ENCODE results near the gene NEUROD2. TPM values are rescaled to one million over a fixed set of nuclear protein-coding genes. Genes with fewer than 3 reads are reported as not detected.

The NEUROD2 gene
- total RNA-seq, 2 donors from 2014 or later, result not detected

GRCh38 chr17:39607057-39607850 lies 466 bp downstream of the NEUROD2 start:
- Mint-ChIP-seq H3K36me3 (no peaks in the 10 kb centered on the region), H3K27ac (no peak overlapping the region), H3K4me3 (no peak overlapping the region), H3K27me3 (peaks cover 23 to 27% of the 10 kb centered on the region in 2 donors), H3K9me3 (no peaks in the 10 kb centered on the region), H3K4me1 (ENCODE audit: low read depth in 2 of 2) (peaks cover 0 to 6% of the 10 kb centered on the region in 2 donors)
- ATAC-seq, result no peak
- no peak for DNase-seq (ENCODE audit: low spot score)

GRCh38 chr17:39606434-39607056 lies 1.2 kb downstream of the NEUROD2 start:
- Mint-ChIP-seq H3K27ac (no peak overlapping the region), H3K9me3 (no peaks in the 10 kb centered on the region), H3K4me1 (ENCODE audit: low read depth in 2 of 2) (peaks cover 0 to 6% of the 10 kb centered on the region in 2 donors), H3K4me3 (no peak overlapping the region), H3K27me3 (peaks cover 29 to 33% of the 10 kb centered on the region in 2 donors), H3K36me3 (no peaks in the 10 kb centered on the region)
- ATAC-seq (no peak), DNase-seq (ENCODE audit: low spot score) (no peak)

DNA sequence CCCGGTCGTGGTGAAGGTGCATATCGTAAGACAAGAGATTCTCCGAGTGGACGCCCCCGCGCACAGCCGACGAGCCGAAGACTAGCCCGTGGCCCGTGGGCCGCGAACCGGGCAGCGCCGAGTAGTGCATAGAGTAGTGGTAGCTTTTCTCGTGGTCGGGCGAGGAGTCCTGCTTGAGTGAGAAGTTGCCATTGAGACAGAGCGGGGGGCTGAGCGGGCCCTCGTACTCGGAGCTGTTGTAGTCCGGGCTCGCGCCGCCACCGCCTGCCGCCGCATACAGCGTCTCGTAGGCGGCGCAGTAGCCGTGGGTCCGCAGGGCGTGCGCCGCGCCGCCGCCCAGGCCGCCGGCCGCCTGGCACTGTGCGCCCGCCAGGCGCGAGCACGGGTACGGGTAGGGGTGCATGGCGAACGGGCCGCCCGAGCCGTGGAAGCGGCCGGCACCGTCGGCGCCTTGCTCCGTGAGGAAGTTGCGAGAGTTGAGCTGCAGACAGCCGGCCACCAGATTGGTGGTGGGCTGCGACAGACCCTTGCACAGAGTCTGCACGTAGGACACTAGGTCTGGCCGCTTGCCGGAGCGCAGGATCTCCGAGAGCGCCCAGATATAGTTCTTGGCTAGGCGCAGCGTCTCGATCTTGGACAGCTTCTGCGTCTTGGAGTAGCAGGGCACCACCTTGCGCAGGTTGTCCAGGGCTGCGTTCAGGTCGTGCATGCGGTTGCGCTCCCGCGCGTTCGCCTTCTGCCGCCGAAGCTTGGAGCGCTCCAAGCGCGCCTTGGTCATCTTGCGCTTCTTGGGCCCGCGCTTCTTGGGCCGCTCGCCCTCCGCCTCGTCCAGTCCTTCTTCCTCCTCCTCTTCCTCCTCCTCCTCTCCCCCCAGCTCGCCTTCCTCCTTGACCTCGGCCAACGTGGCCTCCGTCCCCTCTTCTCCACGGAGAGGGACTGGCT lies 2.0 kb downstream of the NEUROD2 start:
- Mint-ChIP-seq H3K9me3 (no peaks in the 10 kb centered on the region), H3K27me3 (peaks cover 31 to 37% of the 10 kb centered on the region in 2 donors), H3K4me1 (ENCODE audit: low read depth in 2 of 2) (peaks cover 0 to 9% of the 10 kb centered on the region in 2 donors), H3K36me3 (no peaks in the 10 kb centered on the region), H3K27ac (no peak overlapping the region), H3K4me3 (no peak overlapping the region)
- peak; percentile 10 to 26 for ATAC-seq
- peak; percentile 38 for DNase-seq (ENCODE audit: low spot score)

- peaks cover 37 to 42% of the 10 kb centered on the region in 2 donors for H3K27me3 Mint-ChIP-seq
- H3K36me3 Mint-ChIP-seq, result no peaks in the 10 kb centered on the region
- peaks cover 0 to 9% of the 10 kb centered on the region in 2 donors for H3K4me1 Mint-ChIP-seq (ENCODE audit: low read depth in 2 of 2)
- ATAC-seq (no peak), DNase-seq (ENCODE audit: low spot score) (peak; percentile 57)
- no peak overlapping the region for H3K27ac Mint-ChIP-seq
- H3K9me3 Mint-ChIP-seq, result no peaks in the 10 kb centered on the region
- no peak overlapping the region for H3K4me3 Mint-ChIP-seq
These were observed 2.7 kb downstream of the NEUROD2 start for GRCh38 chr17:39604911-39605491.

GRCh38 chr17:39603304-39604016 lies 4.3 kb downstream of the NEUROD2 start:
- DNase-seq (ENCODE audit: low spot score) (peak; percentile 49), ATAC-seq (no peak)
- Mint-ChIP-seq H3K27me3 (peaks cover 33 to 39% of the 10 kb centered on the region in 2 donors), H3K4me3 (no peak overlapping the region), H3K4me1 (ENCODE audit: low read depth in 2 of 2) (peaks cover 0 to 9% of the 10 kb centered on the region in 2 donors), H3K27ac (no peak overlapping the region), H3K36me3 (no peaks in the 10 kb centered on the region), H3K9me3 (no peaks in the 10 kb centered on the region)

GRCh38 chr17:39602533-39603303 lies 5.0 kb downstream of the NEUROD2 start:
- H3K4me1 Mint-ChIP-seq (ENCODE audit: low read depth in 2 of 2), result peaks cover 0 to 9% of the 10 kb centered on the region in 2 donors
- DNase-seq (ENCODE audit: low spot score) (no peak), ATAC-seq (peak in 1 of 2 donors; percentile 29)
- H3K9me3 Mint-ChIP-seq, result no peaks in the 10 kb centered on the region
- no peaks in the 10 kb centered on the region for H3K36me3 Mint-ChIP-seq
- no peak overlapping the region for H3K4me3 Mint-ChIP-seq
- H3K27me3 Mint-ChIP-seq, result peaks cover 35 to 43% of the 10 kb centered on the region in 2 donors
- no peak overlapping the region for H3K27ac Mint-ChIP-seq

DNA sequence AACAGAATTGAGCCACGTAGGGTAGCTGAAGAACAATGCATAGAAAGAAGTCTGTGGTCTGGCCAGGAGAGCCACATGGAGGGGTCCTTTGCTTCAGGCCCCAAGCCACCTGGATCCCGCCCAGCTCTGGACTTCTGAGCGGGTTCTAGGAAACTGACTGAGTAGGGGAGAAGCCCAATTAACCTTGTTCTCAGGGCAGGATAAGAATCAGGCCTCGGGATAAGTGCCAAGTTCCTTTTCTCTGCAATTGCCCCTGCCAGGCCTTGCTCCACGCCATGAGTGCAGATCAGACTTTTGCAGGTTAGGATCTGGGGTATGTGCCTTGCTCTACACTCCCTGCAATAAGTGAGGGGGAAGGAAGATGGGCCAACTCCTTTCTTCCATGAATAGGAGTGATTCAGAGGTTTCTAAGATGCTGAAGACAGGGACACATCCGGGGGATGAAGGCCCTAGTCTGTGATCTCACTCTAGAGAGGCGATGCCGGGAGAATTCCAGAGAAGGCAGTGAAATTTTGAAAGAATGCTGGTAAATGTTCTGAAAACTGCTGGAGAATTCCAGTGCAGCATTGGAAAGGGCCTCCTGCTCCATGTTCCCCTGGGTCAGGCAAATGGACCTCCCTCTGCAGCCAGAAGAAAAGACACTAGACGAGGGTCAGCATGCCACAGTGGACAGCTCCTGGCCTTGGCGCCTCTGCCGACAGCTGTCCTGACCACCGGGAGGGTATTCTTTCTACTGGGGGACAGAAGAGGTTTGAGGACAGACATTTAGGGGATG lies 5.8 kb downstream of the NEUROD2 start:
- peaks cover 39 to 51% of the 10 kb centered on the region in 2 donors for H3K27me3 Mint-ChIP-seq
- no peak overlapping the region for H3K27ac Mint-ChIP-seq
- ATAC-seq (no peak), DNase-seq (ENCODE audit: low spot score) (no peak)
- no peaks in the 10 kb centered on the region for H3K36me3 Mint-ChIP-seq
- no peaks in the 10 kb centered on the region for H3K9me3 Mint-ChIP-seq
- no peak overlapping the region for H3K4me3 Mint-ChIP-seq
- H3K4me1 Mint-ChIP-seq (ENCODE audit: low read depth in 2 of 2), result peaks cover 0 to 8% of the 10 kb centered on the region in 2 donors

DNA sequence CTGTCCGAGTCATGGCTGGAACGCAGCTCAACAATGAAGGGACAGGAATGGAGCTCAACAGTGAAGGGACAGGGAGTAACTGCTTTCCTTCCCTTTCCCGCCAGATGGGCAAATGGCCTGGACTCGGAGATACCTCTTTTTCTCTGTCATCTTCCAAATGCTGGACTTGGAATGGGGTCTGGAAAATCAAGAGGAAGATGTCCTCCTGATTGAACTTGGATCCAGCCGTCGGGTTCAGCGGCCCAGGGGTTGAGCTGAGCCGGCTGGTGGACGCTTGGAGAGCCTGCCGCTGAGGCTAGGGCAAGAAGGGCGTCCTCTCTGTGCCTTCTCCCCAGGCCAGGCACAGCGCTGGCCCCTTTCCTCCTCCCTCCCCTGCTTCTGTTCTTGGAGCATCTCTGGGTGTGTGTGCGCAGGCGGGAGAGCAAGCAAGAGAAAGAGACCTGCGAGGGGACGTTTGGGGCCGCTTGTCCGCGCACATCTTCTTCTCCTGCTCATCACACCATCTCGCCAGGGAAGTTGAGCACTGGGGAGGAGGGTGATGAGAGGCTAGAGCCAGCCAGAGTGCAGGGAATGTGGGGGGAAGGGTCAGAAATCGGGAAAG lies 6.6 kb downstream of the NEUROD2 start:
- no peak overlapping the region for H3K4me3 Mint-ChIP-seq
- no peaks in the 10 kb centered on the region for H3K36me3 Mint-ChIP-seq

GRCh38 chr17:39600288-39600996 lies 7.3 kb downstream of the NEUROD2 start:
- no peaks in the 10 kb centered on the region for H3K9me3 Mint-ChIP-seq
- H3K4me3 Mint-ChIP-seq, result no peak overlapping the region
- ATAC-seq (no peak), DNase-seq (ENCODE audit: low spot score) (no peak)
- H3K27me3 Mint-ChIP-seq, result peaks cover 50 to 66% of the 10 kb centered on the region in 2 donors
- peaks cover 5 to 14% of the 10 kb centered on the region in 2 donors for H3K4me1 Mint-ChIP-seq (ENCODE audit: low read depth in 2 of 2)
- H3K27ac Mint-ChIP-seq, result no peak overlapping the region
- H3K36me3 Mint-ChIP-seq, result no peaks in the 10 kb centered on the region

More for the DNA sequence above, 6.6 kb downstream of the NEUROD2 start:
- Mint-ChIP-seq H3K4me1 (ENCODE audit: low read depth in 2 of 2) (peaks cover 2 to 12% of the 10 kb centered on the region in 2 donors), H3K9me3 (no peaks in the 10 kb centered on the region), H3K27me3 (peaks cover 44 to 60% of the 10 kb centered on the region in 2 donors), H3K27ac (no peak overlapping the region)
- no peak for DNase-seq (ENCODE audit: low spot score)
- no peak for ATAC-seq

DNA sequence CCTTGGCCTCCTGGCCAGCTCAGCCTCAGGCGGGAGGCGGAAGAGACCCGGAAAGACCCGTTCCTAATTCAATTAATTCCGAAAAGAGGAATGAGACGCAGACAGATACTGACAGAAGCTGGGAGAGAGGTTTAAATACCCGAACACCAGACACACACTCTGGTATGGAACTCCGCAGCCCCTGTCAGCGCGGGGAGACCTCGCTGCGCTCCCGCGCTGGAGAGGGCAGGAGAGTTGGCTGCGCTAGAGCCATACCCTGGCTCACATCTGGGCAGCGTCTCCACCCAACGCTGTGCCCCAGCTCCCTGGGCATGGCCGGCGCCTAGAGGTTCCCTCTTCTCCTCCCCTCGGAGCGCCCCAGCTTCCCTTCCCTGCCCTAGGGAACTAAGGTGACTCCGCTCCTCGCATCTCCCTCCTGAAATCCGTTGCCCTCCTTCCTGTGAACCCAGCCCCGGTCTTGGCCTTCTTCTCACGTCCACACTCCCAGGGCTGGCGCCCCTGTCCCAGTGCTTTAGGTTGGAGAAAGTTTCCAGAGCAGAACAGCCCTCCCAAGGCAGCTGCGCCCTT lies 8.0 kb downstream of the NEUROD2 start:
- ATAC-seq, result no peak
- H3K4me3 Mint-ChIP-seq, result no peak overlapping the region

More for the DNA sequence above, 8.0 kb downstream of the NEUROD2 start:
- H3K9me3 Mint-ChIP-seq, result no peaks in the 10 kb centered on the region
- H3K4me1 Mint-ChIP-seq (ENCODE audit: low read depth in 2 of 2), result peaks cover 5 to 14% of the 10 kb centered on the region in 2 donors
- H3K36me3 Mint-ChIP-seq, result no peaks in the 10 kb centered on the region
- DNase-seq (ENCODE audit: low spot score), result no peak
- no peak overlapping the region for H3K27ac Mint-ChIP-seq
- peaks cover 57 to 73% of the 10 kb centered on the region in 2 donors for H3K27me3 Mint-ChIP-seq

Measured in natural killer cell treated with Interleukin-12 subunit alpha and Interleukin-12 subunit beta and Interleukin-15 and Interleukin-18, amount 100 ng/mL, for 72 hours (primary cell).